ENCODE measurements around the gene SLC1A7.

DNA sequence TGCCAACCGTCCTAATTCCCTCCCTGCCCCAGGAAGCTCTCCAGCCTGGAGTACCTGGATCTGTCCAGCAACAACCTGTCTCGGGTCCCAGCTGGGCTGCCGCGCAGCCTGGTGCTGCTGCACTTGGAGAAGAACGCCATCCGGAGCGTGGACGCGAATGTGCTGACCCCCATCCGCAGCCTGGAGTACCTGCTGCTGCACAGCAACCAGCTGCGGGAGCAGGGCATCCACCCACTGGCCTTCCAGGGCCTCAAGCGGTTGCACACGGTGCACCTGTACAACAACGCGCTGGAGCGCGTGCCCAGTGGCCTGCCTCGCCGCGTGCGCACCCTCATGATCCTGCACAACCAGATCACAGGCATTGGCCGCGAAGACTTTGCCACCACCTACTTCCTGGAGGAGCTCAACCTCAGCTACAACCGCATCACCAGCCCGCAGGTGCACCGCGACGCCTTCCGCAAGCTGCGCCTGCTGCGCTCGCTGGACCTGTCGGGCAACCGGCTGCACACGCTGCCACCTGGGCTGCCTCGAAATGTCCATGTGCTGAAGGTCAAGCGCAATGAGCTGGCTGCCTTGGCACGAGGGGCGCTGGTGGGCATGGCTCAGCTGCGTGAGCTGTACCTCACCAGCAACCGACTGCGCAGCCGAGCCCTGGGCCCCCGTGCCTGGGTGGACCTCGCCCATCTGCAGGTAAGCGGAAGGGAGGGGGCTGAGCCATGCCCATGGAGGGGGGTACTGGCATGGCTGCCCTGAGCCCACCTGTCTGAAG lies 63.9 kb downstream of the SLC1A7 start:
- TF ChIP-seq POLR2A (IDR thresholded peaks at IDR 0.05; ENCODE audit: extremely low read depth, insufficient read length): no peak
- TF ChIP-seq, protein P1, sequence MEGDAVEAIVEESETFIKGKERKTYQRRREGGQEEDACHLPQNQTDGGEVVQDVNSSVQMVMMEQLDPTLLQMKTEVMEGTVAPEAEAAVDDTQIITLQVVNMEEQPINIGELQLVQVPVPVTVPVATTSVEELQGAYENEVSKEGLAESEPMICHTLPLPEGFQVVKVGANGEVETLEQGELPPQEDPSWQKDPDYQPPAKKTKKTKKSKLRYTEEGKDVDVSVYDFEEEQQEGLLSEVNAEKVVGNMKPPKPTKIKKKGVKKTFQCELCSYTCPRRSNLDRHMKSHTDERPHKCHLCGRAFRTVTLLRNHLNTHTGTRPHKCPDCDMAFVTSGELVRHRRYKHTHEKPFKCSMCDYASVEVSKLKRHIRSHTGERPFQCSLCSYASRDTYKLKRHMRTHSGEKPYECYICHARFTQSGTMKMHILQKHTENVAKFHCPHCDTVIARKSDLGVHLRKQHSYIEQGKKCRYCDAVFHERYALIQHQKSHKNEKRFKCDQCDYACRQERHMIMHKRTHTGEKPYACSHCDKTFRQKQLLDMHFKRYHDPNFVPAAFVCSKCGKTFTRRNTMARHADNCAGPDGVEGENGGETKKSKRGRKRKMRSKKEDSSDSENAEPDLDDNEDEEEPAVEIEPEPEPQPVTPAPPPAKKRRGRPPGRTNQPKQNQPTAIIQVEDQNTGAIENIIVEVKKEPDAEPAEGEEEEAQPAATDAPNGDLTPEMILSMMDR (IDR thresholded peaks at IDR 0.05; ENCODE audit: low read depth, low read length): no peak

Data from NB4 (cell line).